MG63 (cell line): Measurements from ENCODE around the gene C5AR2. TPM values are rescaled to one million over a fixed set of nuclear protein-coding genes. Genes with fewer than 3 reads are reported as not detected.
"Not testable (repeated sequence)": the region's sequence is repeated elsewhere in the genome, so short reads cannot be mapped to it uniquely, and the experiment has no call there.

Experiments
- DNase-seq: peaks from one replicate; pipeline ENCODE4 v3.0.0-alpha.2; 2020
- H3K27me3 ChIP-seq: fragments of 250-450 bp; sonication (Bioruptor Pico); 2 replicates; pipeline ENCODE4 v1.5.1; 2020; ENCODE audit warnings: mild to moderate bottlenecking, moderate library complexity
- H3K36me3 ChIP-seq: fragments of 250-450 bp; sonication (Bioruptor Pico); 2 replicates; pipeline ENCODE4 v1.5.1; 2020; ENCODE audit warnings: mild to moderate bottlenecking, moderate library complexity
- H3K4me3 ChIP-seq: fragments of 250-450 bp; sonication (Bioruptor Pico); 2 replicates; pipeline ENCODE4 v1.5.1; 2020; ENCODE audit warnings: mild to moderate bottlenecking, moderate library complexity
- H3K9me3 ChIP-seq: fragments of 250-450 bp; sonication (Bioruptor Pico); 2 replicates; pipeline ENCODE4 v1.5.1; 2020; ENCODE audit warnings: mild to moderate bottlenecking, moderate library complexity
- total RNA-seq: library from RNA; depleted of rRNA; stranded (reverse); fragments of >200 nt; shearing (Covaris generic); gene quantifications from 2 replicates; pipeline ENCODE4 v1.2.3, GENCODE V29; 2014; ENCODE audit warnings: low replicate concordance; rRNA removed

The C5AR2 gene
- not detected in 2 replicates for total RNA-seq

- Histone ChIP-seq H3K9me3 (no peaks in the 10 kb centered on the region), H3K4me3 (no peak within 1 kb of the TSS)
- DNase-seq, result no peak
Observed at GRCh38 chr19:47331931-47332547, at the start of gene C5AR2. C5AR2 (plus strand) TSS chr19:47332175; CDS start chr19:47340800, 8,625 bp downstream.

GRCh38 chr19:47283405-47284059 lies 48.4 kb upstream of the C5AR2 start:
- no peak overlapping the region for H3K4me3 ChIP-seq
- H3K9me3 ChIP-seq, result no peaks in the 10 kb centered on the region; the same call in 1 of the 2 replicates
- H3K27me3 ChIP-seq, result no peaks in the 10 kb centered on the region
- no peak for DNase-seq
- H3K36me3 ChIP-seq, result peaks cover 6% of the 10 kb centered on the region

More at GRCh38 chr19:47331931-47332547, at the start of gene C5AR2:
- Histone ChIP-seq H3K36me3 (no peaks in the 10 kb centered on the region), H3K27me3 (no peaks in the 10 kb centered on the region; the same call in 1 of the 2 replicates)

- no peak for DNase-seq
- H3K4me3 ChIP-seq, result no peak overlapping the region
- peaks cover 3% of the 10 kb centered on the region; the same call in 1 of the 2 replicates for H3K36me3 ChIP-seq
- H3K27me3 ChIP-seq, result no peaks in the 10 kb centered on the region
- H3K9me3 ChIP-seq, result no peaks in the 10 kb centered on the region; the same call in 1 of the 2 replicates
Observed at GRCh38 chr19:47284324-47284899, 47.6 kb upstream of the C5AR2 start.

- DNase-seq, result peak; percentile 60
- no peaks in the 10 kb centered on the region for H3K9me3 ChIP-seq
- no peaks in the 10 kb centered on the region for H3K27me3 ChIP-seq
- no peak overlapping the region for H3K4me3 ChIP-seq
- no peaks in the 10 kb centered on the region for H3K36me3 ChIP-seq
Observed at GRCh38 chr19:47296036-47296435, 35.9 kb upstream of the C5AR2 start.

GRCh38 chr19:47300867-47301266 lies 31.1 kb upstream of the C5AR2 start:
- H3K9me3 ChIP-seq, DNase-seq, H3K36me3 ChIP-seq, H3K27me3 ChIP-seq, H3K4me3 ChIP-seq: not testable (repeated sequence)

GRCh38 chr19:47302249-47302648 lies 29.7 kb upstream of the C5AR2 start:
- Histone ChIP-seq H3K9me3 (no peaks in the 10 kb centered on the region), H3K36me3 (no peaks in the 10 kb centered on the region), H3K27me3 (no peaks in the 10 kb centered on the region), H3K4me3 (no peak overlapping the region)
- DNase-seq, result no peak

GRCh38 chr19:47303966-47304365 lies 28.0 kb upstream of the C5AR2 start:
- Histone ChIP-seq H3K27me3 (no peaks in the 10 kb centered on the region), H3K4me3 (no peak overlapping the region), H3K36me3 (no peaks in the 10 kb centered on the region), H3K9me3 (no peaks in the 10 kb centered on the region)
- no peak for DNase-seq

- peak; percentile 75 for DNase-seq
- no peaks in the 10 kb centered on the region for H3K36me3 ChIP-seq
- H3K27me3 ChIP-seq, result no peaks in the 10 kb centered on the region
- H3K4me3 ChIP-seq, result 0 out of 2 replicates have a peak overlapping the region, but pooled peaks have one; percentile 5
- no peaks in the 10 kb centered on the region for H3K9me3 ChIP-seq
Observed at GRCh38 chr19:47305309-47305751, 26.6 kb upstream of the C5AR2 start.

GRCh38 chr19:47306303-47306702 lies 25.7 kb upstream of the C5AR2 start:
- H3K9me3 ChIP-seq, result no peaks in the 10 kb centered on the region
- DNase-seq, result no peak
- no peak overlapping the region for H3K4me3 ChIP-seq
- H3K36me3 ChIP-seq, result no peaks in the 10 kb centered on the region
- H3K27me3 ChIP-seq, result no peaks in the 10 kb centered on the region

- peak; percentile 68 for DNase-seq
- Histone ChIP-seq H3K27me3 (no peaks in the 10 kb centered on the region), H3K36me3 (no peaks in the 10 kb centered on the region), H3K4me3 (no peak overlapping the region), H3K9me3 (no peaks in the 10 kb centered on the region)
Observed at GRCh38 chr19:47309038-47309437, 22.9 kb upstream of the C5AR2 start.

GRCh38 chr19:47309608-47310007 lies 22.4 kb upstream of the C5AR2 start, which contains the start of gene C5AR1:
C5AR1 (plus strand) TSS chr19:47309861; CDS start chr19:47309896, 35 bp downstream.
- no peak for DNase-seq
- Histone ChIP-seq H3K27me3 (no peaks in the 10 kb centered on the region), H3K9me3 (no peaks in the 10 kb centered on the region; the same call in 1 of the 2 replicates)

GRCh38 chr19:47310323-47310722 lies 21.7 kb upstream of the C5AR2 start:
- no peaks in the 10 kb centered on the region for H3K36me3 ChIP-seq
- no peak overlapping the region for H3K4me3 ChIP-seq
- H3K27me3 ChIP-seq, result no peaks in the 10 kb centered on the region
- DNase-seq, result no peak
- no peaks in the 10 kb centered on the region; the same call in 1 of the 2 replicates for H3K9me3 ChIP-seq

More at GRCh38 chr19:47309608-47310007, 22.4 kb upstream of the C5AR2 start, which contains the start of gene C5AR1:
- Histone ChIP-seq H3K4me3 (no peak within 1 kb of the TSS), H3K36me3 (no peaks in the 10 kb centered on the region)

- DNase-seq, result no peak
Observed at GRCh38 chr19:47310819-47311218, 21.2 kb upstream of the C5AR2 start.

GRCh38 chr19:47312366-47313006 lies 19.5 kb upstream of the C5AR2 start:
- Histone ChIP-seq H3K36me3 (no peaks in the 10 kb centered on the region), H3K9me3 (no peaks in the 10 kb centered on the region; the same call in 1 of the 2 replicates), H3K4me3 (no peak overlapping the region), H3K27me3 (peaks cover under 1% of the 10 kb centered on the region; the same call in 1 of the 2 replicates)
- no peak for DNase-seq

More at GRCh38 chr19:47310819-47311218, 21.2 kb upstream of the C5AR2 start:
- no peaks in the 10 kb centered on the region for H3K36me3 ChIP-seq
- no peaks in the 10 kb centered on the region for H3K27me3 ChIP-seq
- no peak overlapping the region for H3K4me3 ChIP-seq
- H3K9me3 ChIP-seq, result no peaks in the 10 kb centered on the region; the same call in 1 of the 2 replicates

- no peak overlapping the region for H3K4me3 ChIP-seq
- peaks cover 3% of the 10 kb centered on the region for H3K27me3 ChIP-seq
- H3K36me3 ChIP-seq, result no peaks in the 10 kb centered on the region
- no peak for DNase-seq
- H3K9me3 ChIP-seq, result no peaks in the 10 kb centered on the region; the same call in 1 of the 2 replicates
Observed at GRCh38 chr19:47313754-47314295, 18.1 kb upstream of the C5AR2 start.

GRCh38 chr19:47315125-47315821 lies 16.7 kb upstream of the C5AR2 start:
- Histone ChIP-seq H3K27me3 (peaks cover 4% of the 10 kb centered on the region), H3K36me3 (no peaks in the 10 kb centered on the region), H3K4me3 (no peak overlapping the region), H3K9me3 (no peaks in the 10 kb centered on the region; the same call in 1 of the 2 replicates)
- DNase-seq, result peak; percentile 89
